Activated CD4-positive, alpha-beta memory T cell treated with anti-CD3 and anti-CD28 coated beads, Interleukin-2, amount 10 ng/mL, durations not matched to agents 7 days and 5 days (primary cell): ENCODE measurements around the gene LYPD6B. TPM values are rescaled to one million over a fixed set of nuclear protein-coding genes. Genes with fewer than 3 reads are reported as not detected.

Source experiments
- CTCF ChIA-PET: fragments of 350-600 bp; sonication (Branson Sonifier 250); formaldehyde crosslinking; loops from one replicate; lab custom pipeline; 2021; ENCODE audit warnings: antibody characterized with exemption, inconsistent platforms; lab: Charles Lee
- POLR2A ChIA-PET: fragments of 350-600 bp; sonication (Branson Sonifier 250); formaldehyde crosslinking; loops from one replicate; lab custom pipeline; 2021; ENCODE audit warnings: antibody characterized with exemption; lab: Charles Lee
- DNase-seq: peaks from one replicate; pipeline ENCODE4 v3.0.0-alpha.2; 2020
- H3K27ac Mint-ChIP-seq: one replicate; pipeline ENCODE4 v1.8.0; 2021; ENCODE audit warnings: mild to moderate bottlenecking, mixed read lengths
- H3K27me3 Mint-ChIP-seq: one replicate; pipeline ENCODE4 v1.8.0; 2021; ENCODE audit warnings: mixed read lengths
- H3K36me3 Mint-ChIP-seq: one replicate; pipeline ENCODE4 v1.8.0; 2021; ENCODE audit warnings: low read depth, mixed read lengths
- H3K4me1 Mint-ChIP-seq: one replicate; pipeline ENCODE4 v1.8.0; 2021; ENCODE audit warnings: mixed read lengths
- H3K4me3 Mint-ChIP-seq: one replicate; pipeline ENCODE4 v1.8.0; 2021; ENCODE audit warnings: mild to moderate bottlenecking, mixed read lengths
- H3K9me3 Mint-ChIP-seq: one replicate; pipeline ENCODE4 v1.8.0; 2021; ENCODE audit warnings: mixed read lengths
- total RNA-seq, 2 experiments: library from RNA; stranded (reverse); gene quantifications; one replicate each; pipeline ENCODE4 v1.2.3, GENCODE V29; 2021

Gene LYPD6B
- total RNA-seq, 2 experiments from 2014 or later, result 0.20 TPM; not detected in 1

GRCh38 chr2:149156971-149157740 lies 118.7 kb downstream of the LYPD6B start:
- H3K4me1 Mint-ChIP-seq, result peaks cover 8% of the 10 kb centered on the region
- ChIA-PET POLR2A (no interaction called here), CTCF (no interaction called here)
- peaks cover 20% of the 10 kb centered on the region for H3K27me3 Mint-ChIP-seq
- no peaks in the 10 kb centered on the region for H3K36me3 Mint-ChIP-seq
- H3K27ac Mint-ChIP-seq, result no peak overlapping the region
- no peak overlapping the region for H3K4me3 Mint-ChIP-seq
- no peak for DNase-seq
- H3K9me3 Mint-ChIP-seq, result no peaks in the 10 kb centered on the region

- H3K9me3 Mint-ChIP-seq, result no peaks in the 10 kb centered on the region
- no peak overlapping the region for H3K27ac Mint-ChIP-seq
- CTCF ChIA-PET, result no interaction called here
- no peak overlapping the region for H3K4me3 Mint-ChIP-seq
- DNase-seq, result no peak
- no peaks in the 10 kb centered on the region for H3K36me3 Mint-ChIP-seq
- peaks cover 8% of the 10 kb centered on the region for H3K4me1 Mint-ChIP-seq
- POLR2A ChIA-PET, result no interaction called here
- H3K27me3 Mint-ChIP-seq, result peaks cover 22% of the 10 kb centered on the region
Measured at GRCh38 chr2:149158957-149159356, 120.5 kb downstream of the LYPD6B start.

- H3K27ac Mint-ChIP-seq, result no peak overlapping the region
- CTCF ChIA-PET, result interaction anchor here (1.0 kb wide), 1 partner anchor 13 kb away, joined by 3 read pairs; no protein-coding TSS in a partner anchor
- peaks cover 22% of the 10 kb centered on the region for H3K27me3 Mint-ChIP-seq
- no peak for DNase-seq
- no peaks in the 10 kb centered on the region for H3K36me3 Mint-ChIP-seq
- no peak overlapping the region for H3K4me3 Mint-ChIP-seq
- POLR2A ChIA-PET, result interaction anchor here (0.7 kb wide), 1 partner anchor 41 kb away, joined by 3 read pairs; no protein-coding TSS in a partner anchor
- H3K4me1 Mint-ChIP-seq, result peaks cover 8% of the 10 kb centered on the region
- H3K9me3 Mint-ChIP-seq, result no peaks in the 10 kb centered on the region
Measured at GRCh38 chr2:149160195-149160594, 121.7 kb downstream of the LYPD6B start.

- no peak overlapping the region for H3K4me3 Mint-ChIP-seq
- ChIA-PET CTCF (no interaction called here), POLR2A (interaction anchor here (0.7 kb wide), 1 partner anchor 41 kb away, joined by 3 read pairs; no protein-coding TSS in a partner anchor)
- peaks cover 8% of the 10 kb centered on the region for H3K4me1 Mint-ChIP-seq
- no peak overlapping the region for H3K27ac Mint-ChIP-seq
- H3K9me3 Mint-ChIP-seq, result no peaks in the 10 kb centered on the region
- no peaks in the 10 kb centered on the region for H3K36me3 Mint-ChIP-seq
- peaks cover 22% of the 10 kb centered on the region for H3K27me3 Mint-ChIP-seq
- no peak for DNase-seq
Measured at GRCh38 chr2:149160701-149161217, 122.3 kb downstream of the LYPD6B start.

GRCh38 chr2:149161481-149162225 lies 123.2 kb downstream of the LYPD6B start:
- POLR2A ChIA-PET, result no interaction called here

GRCh38 chr2:149164296-149164695 lies 125.8 kb downstream of the LYPD6B start:
- H3K4me1 Mint-ChIP-seq, result peaks cover 19% of the 10 kb centered on the region
- peaks cover 13% of the 10 kb centered on the region for H3K27me3 Mint-ChIP-seq
- no peaks in the 10 kb centered on the region for H3K9me3 Mint-ChIP-seq
- H3K36me3 Mint-ChIP-seq, result no peaks in the 10 kb centered on the region
- DNase-seq, result no peak
- no peak overlapping the region for H3K4me3 Mint-ChIP-seq
- ChIA-PET POLR2A (no interaction called here), CTCF (no interaction called here)
- no peak overlapping the region for H3K27ac Mint-ChIP-seq

More at GRCh38 chr2:149161481-149162225, 123.2 kb downstream of the LYPD6B start:
- Mint-ChIP-seq H3K4me1 (peaks cover 8% of the 10 kb centered on the region), H3K9me3 (no peaks in the 10 kb centered on the region), H3K36me3 (no peaks in the 10 kb centered on the region), H3K27me3 (peaks cover 25% of the 10 kb centered on the region), H3K27ac (no peak overlapping the region), H3K4me3 (no peak overlapping the region)
- DNase-seq, result no peak
- CTCF ChIA-PET, result no interaction called here

GRCh38 chr2:149164827-149165226 lies 126.3 kb downstream of the LYPD6B start:
- DNase-seq, result no peak
- H3K4me1 Mint-ChIP-seq, result peaks cover 19% of the 10 kb centered on the region
- H3K27me3 Mint-ChIP-seq, result peaks cover 10% of the 10 kb centered on the region
- POLR2A ChIA-PET, result no interaction called here
- no peaks in the 10 kb centered on the region for H3K9me3 Mint-ChIP-seq
- H3K4me3 Mint-ChIP-seq, result no peak overlapping the region
- CTCF ChIA-PET, result interaction anchor here (1.5 kb wide), 1 partner anchor 147 kb away, joined by 4 read pairs; no protein-coding TSS in a partner anchor
- no peaks in the 10 kb centered on the region for H3K36me3 Mint-ChIP-seq
- no peak overlapping the region for H3K27ac Mint-ChIP-seq

- H3K4me3 Mint-ChIP-seq, result no peak overlapping the region
- H3K4me1 Mint-ChIP-seq, result peaks cover 10% of the 10 kb centered on the region
Measured at GRCh38 chr2:149167001-149167780, 128.7 kb downstream of the LYPD6B start.

GRCh38 chr2:149167941-149168340 lies 129.4 kb downstream of the LYPD6B start:
- CTCF ChIA-PET, result interaction anchor here (0.7 kb wide), 1 partner anchor 1777 kb away, joined by 3 read pairs; no protein-coding TSS in a partner anchor
- no peaks in the 10 kb centered on the region for H3K36me3 Mint-ChIP-seq
- no peak overlapping the region for H3K4me3 Mint-ChIP-seq

More at GRCh38 chr2:149167001-149167780, 128.7 kb downstream of the LYPD6B start:
- Mint-ChIP-seq H3K9me3 (peaks cover 6% of the 10 kb centered on the region), H3K27ac (no peak overlapping the region), H3K27me3 (peaks cover 6% of the 10 kb centered on the region), H3K36me3 (no peaks in the 10 kb centered on the region)
- ChIA-PET POLR2A (no interaction called here), CTCF (interaction anchor here (0.7 kb wide), 1 partner anchor 522 kb away, joined by 3 read pairs; no protein-coding TSS in a partner anchor)
- peak; percentile 53 for DNase-seq

GRCh38 chr2:149169656-149170055 lies 131.2 kb downstream of the LYPD6B start:
- Mint-ChIP-seq H3K4me1 (peaks cover 10% of the 10 kb centered on the region), H3K27ac (no peak overlapping the region), H3K4me3 (no peak overlapping the region), H3K9me3 (peaks cover 8% of the 10 kb centered on the region), H3K36me3 (no peaks in the 10 kb centered on the region), H3K27me3 (peaks cover 3% of the 10 kb centered on the region)
- POLR2A ChIA-PET, result no interaction called here
- CTCF ChIA-PET, result no interaction called here
- no peak for DNase-seq

More at GRCh38 chr2:149167941-149168340, 129.4 kb downstream of the LYPD6B start:
- H3K27me3 Mint-ChIP-seq, result peaks cover 6% of the 10 kb centered on the region
- H3K27ac Mint-ChIP-seq, result no peak overlapping the region
- no peak for DNase-seq
- H3K9me3 Mint-ChIP-seq, result peaks cover 8% of the 10 kb centered on the region
- POLR2A ChIA-PET, result no interaction called here
- peaks cover 10% of the 10 kb centered on the region for H3K4me1 Mint-ChIP-seq

- peaks cover 3% of the 10 kb centered on the region for H3K27me3 Mint-ChIP-seq
- no peak overlapping the region for H3K27ac Mint-ChIP-seq
- peaks cover 8% of the 10 kb centered on the region for H3K9me3 Mint-ChIP-seq
- peaks cover 10% of the 10 kb centered on the region for H3K4me1 Mint-ChIP-seq
- no peak overlapping the region for H3K4me3 Mint-ChIP-seq
- POLR2A ChIA-PET, result no interaction called here
- CTCF ChIA-PET, result interaction anchor here (0.6 kb wide), 1 partner anchor 35 kb away, joined by 3 read pairs; no protein-coding TSS in a partner anchor
- H3K36me3 Mint-ChIP-seq, result no peaks in the 10 kb centered on the region
- DNase-seq, result no peak
Measured at GRCh38 chr2:149170156-149170555, 131.7 kb downstream of the LYPD6B start.

GRCh38 chr2:149170911-149171310 lies 132.4 kb downstream of the LYPD6B start:
- Mint-ChIP-seq H3K27me3 (peaks cover 3% of the 10 kb centered on the region), H3K27ac (no peak overlapping the region), H3K9me3 (peaks cover 8% of the 10 kb centered on the region), H3K36me3 (no peaks in the 10 kb centered on the region), H3K4me3 (no peak overlapping the region), H3K4me1 (peaks cover 10% of the 10 kb centered on the region)
- no peak for DNase-seq
- ChIA-PET POLR2A (no interaction called here), CTCF (interaction anchor here (0.6 kb wide), 1 partner anchor 36 kb away, joined by 3 read pairs; no protein-coding TSS in a partner anchor)
